Endothelial cell (in vitro differentiated cells): Measurements from ENCODE around the gene DIO3. TPM values are rescaled to one million over a fixed set of nuclear protein-coding genes. Genes with fewer than 3 reads are reported as not detected.
"Not testable (repeated sequence)": the region's sequence is repeated elsewhere in the genome, so short reads cannot be mapped to it uniquely, and the experiment has no call there.

Experiments used
- DNase-seq: peaks from one replicate; pipeline ENCODE4 v3.0.0; 2021; ENCODE audit warnings: low spot score
- H3K27ac Mint-ChIP-seq: one replicate; pipeline ENCODE4 v1.8.0; 2021; ENCODE audit warnings: mixed read lengths, inconsistent platforms; ENCODE audit not compliant: unreplicated experiment
- H3K27me3 Mint-ChIP-seq: one replicate; pipeline ENCODE4 v1.8.0; 2021; ENCODE audit warnings: mild to moderate bottlenecking, moderate library complexity, mixed read lengths, inconsistent platforms; ENCODE audit not compliant: unreplicated experiment
- H3K36me3 Mint-ChIP-seq: one replicate; pipeline ENCODE4 v1.8.0; 2021; ENCODE audit warnings: mild to moderate bottlenecking, low read depth, mixed read lengths, inconsistent platforms; ENCODE audit not compliant: unreplicated experiment
- H3K4me1 Mint-ChIP-seq: one replicate; pipeline ENCODE4 v1.8.0; 2021; ENCODE audit warnings: mild to moderate bottlenecking, mixed read lengths, inconsistent platforms; ENCODE audit not compliant: unreplicated experiment
- H3K4me3 Mint-ChIP-seq: one replicate; pipeline ENCODE4 v1.8.0; 2021; ENCODE audit warnings: mild to moderate bottlenecking, mixed read lengths, inconsistent platforms; ENCODE audit not compliant: unreplicated experiment
- H3K9me3 Mint-ChIP-seq: one replicate; pipeline ENCODE4 v1.8.0; 2021; ENCODE audit warnings: mixed read lengths, inconsistent platforms; ENCODE audit not compliant: unreplicated experiment
- total RNA-seq: library from RNA; stranded (reverse); fragmentation: NEBNext Ultra II Directional; extraction: Animal tissue kit (Norgen Biotek cat#: 25700); gene quantifications from one replicate; pipeline ENCODE4 v1.2.1, GENCODE V29; 2021; ENCODE audit not compliant: unreplicated experiment
- TF ChIP-seq, protein P1 (sequence below): fragments of 200-600 bp; sonication (generic); IDR thresholded peaks from one replicate; pipeline ENCODE4 v1.5.0; 2021; ENCODE audit warnings: antibody characterized with exemption; ENCODE audit not compliant: unreplicated experiment

The DIO3 gene
- total RNA-seq, 1 donor from 2014 or later: 6.1 TPM

- TF ChIP-seq, protein P1, sequence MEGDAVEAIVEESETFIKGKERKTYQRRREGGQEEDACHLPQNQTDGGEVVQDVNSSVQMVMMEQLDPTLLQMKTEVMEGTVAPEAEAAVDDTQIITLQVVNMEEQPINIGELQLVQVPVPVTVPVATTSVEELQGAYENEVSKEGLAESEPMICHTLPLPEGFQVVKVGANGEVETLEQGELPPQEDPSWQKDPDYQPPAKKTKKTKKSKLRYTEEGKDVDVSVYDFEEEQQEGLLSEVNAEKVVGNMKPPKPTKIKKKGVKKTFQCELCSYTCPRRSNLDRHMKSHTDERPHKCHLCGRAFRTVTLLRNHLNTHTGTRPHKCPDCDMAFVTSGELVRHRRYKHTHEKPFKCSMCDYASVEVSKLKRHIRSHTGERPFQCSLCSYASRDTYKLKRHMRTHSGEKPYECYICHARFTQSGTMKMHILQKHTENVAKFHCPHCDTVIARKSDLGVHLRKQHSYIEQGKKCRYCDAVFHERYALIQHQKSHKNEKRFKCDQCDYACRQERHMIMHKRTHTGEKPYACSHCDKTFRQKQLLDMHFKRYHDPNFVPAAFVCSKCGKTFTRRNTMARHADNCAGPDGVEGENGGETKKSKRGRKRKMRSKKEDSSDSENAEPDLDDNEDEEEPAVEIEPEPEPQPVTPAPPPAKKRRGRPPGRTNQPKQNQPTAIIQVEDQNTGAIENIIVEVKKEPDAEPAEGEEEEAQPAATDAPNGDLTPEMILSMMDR: peak; percentile 21
- peak; percentile 30 for DNase-seq
- peak overlapping the region; percentile 83 for H3K4me3 Mint-ChIP-seq
These were observed 3.8 kb downstream of the DIO3 start for GRCh38 chr14:101564819-101565698.

GRCh38 chr14:101567252-101567651 is 6.0 kb downstream of the DIO3 start:
- Mint-ChIP-seq H3K4me1 (peaks cover 34% of the 10 kb centered on the region), H3K27ac (no peak overlapping the region), H3K36me3 (peaks cover 4% of the 10 kb centered on the region), H3K4me3 (no peak overlapping the region), H3K9me3 (no peaks in the 10 kb centered on the region), H3K27me3 (peaks cover 26% of the 10 kb centered on the region)
- TF ChIP-seq, protein P1: no peak
- no peak for DNase-seq

More at GRCh38 chr14:101564819-101565698, 3.8 kb downstream of the DIO3 start:
- Mint-ChIP-seq H3K27me3 (peaks cover 31% of the 10 kb centered on the region), H3K4me1 (peaks cover 34% of the 10 kb centered on the region), H3K9me3 (no peaks in the 10 kb centered on the region), H3K27ac (no peak overlapping the region), H3K36me3 (peaks cover 4% of the 10 kb centered on the region)

GRCh38 chr14:101571004-101571403 is 9.7 kb downstream of the DIO3 start:
- no peak for DNase-seq
- Mint-ChIP-seq H3K36me3 (no peaks in the 10 kb centered on the region), H3K4me3 (no peak overlapping the region), H3K9me3 (no peaks in the 10 kb centered on the region), H3K27me3 (peaks cover 9% of the 10 kb centered on the region), H3K27ac (peak overlapping the region; percentile 7), H3K4me1 (peaks cover 13% of the 10 kb centered on the region)
- TF ChIP-seq, protein P1: no peak

DNA sequence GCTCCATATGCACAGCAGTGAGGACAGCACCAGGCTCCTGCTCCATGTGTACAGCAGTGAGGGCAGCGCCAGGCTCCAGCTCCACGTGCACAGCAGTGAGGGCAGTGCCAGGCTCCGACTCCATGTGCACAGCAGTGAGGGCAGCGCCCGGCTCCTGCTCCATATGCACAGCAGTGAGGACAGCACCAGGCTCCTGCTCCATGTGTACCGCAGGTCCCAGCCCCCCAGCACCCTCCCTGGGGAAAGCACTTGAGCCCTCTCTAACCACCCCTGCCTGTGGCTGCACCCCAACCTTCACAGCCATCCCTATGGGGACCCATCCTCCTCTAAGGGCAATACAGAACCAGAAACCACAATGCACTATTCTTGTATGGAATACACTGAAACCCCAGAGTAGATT is 11.2 kb downstream of the DIO3 start:
- H3K36me3 Mint-ChIP-seq, H3K4me3 Mint-ChIP-seq, H3K27me3 Mint-ChIP-seq, DNase-seq, H3K9me3 Mint-ChIP-seq, H3K27ac Mint-ChIP-seq: not testable (repeated sequence)
- H3K4me1 Mint-ChIP-seq: peaks cover 13% of the 10 kb centered on the region

DNA sequence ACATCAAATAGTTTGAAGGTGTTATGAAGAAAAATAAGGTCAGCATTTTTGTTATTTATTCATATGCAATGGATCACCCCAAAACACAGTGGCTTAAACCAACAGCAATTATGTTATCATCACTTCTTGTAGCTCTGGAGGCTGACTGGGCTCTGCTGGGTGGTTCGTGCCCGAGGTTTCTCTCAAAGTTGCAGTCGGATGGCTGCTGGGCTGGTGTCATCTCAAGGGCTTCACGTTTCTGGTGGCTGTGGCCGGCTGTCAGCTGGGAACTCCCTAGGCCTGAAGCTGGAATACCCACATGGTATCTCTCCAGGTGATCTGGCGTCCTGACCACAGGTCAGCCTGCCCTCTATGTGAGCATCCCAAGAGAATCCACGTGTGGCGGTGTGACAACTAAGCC is 12.0 kb downstream of the DIO3 start:
- H3K27me3 Mint-ChIP-seq: peaks cover 9% of the 10 kb centered on the region
- no peaks in the 10 kb centered on the region for H3K9me3 Mint-ChIP-seq

More for the DNA sequence above, 12.0 kb downstream of the DIO3 start:
- no peak overlapping the region for H3K27ac Mint-ChIP-seq
- H3K36me3 Mint-ChIP-seq: no peaks in the 10 kb centered on the region
- no peak overlapping the region for H3K4me3 Mint-ChIP-seq
- DNase-seq: no peak
- TF ChIP-seq, protein P1: no peak
- peaks cover 9% of the 10 kb centered on the region for H3K4me1 Mint-ChIP-seq
